Psoas muscle (tissue), 8 donors: Measurements from ENCODE around the gene DACT1. TPM values are rescaled to one million over a fixed set of nuclear protein-coding genes. Genes with fewer than 3 reads are reported as not detected.

Experiments
- ATAC-seq, 4 donors: fragments of 200-7000 bp; cut with Tn5 transposase; one replicate each; pipeline ENCODE4 v1.9.1; 2020; ENCODE audit warnings: moderate library complexity in 3 of 4, mild to moderate bottlenecking in 2 of 4
- DNase-seq, 2 donors: peaks; one replicate each; pipeline ENCODE4 v3.0.0-alpha.2; 2020
- H3K27ac ChIP-seq: fragments of 200-600 bp; one replicate; pipeline ENCODE4 v1.8.0; 2022
- H3K27me3 ChIP-seq, 3 donors: fragments of 200-600 bp in 1 of 3; one replicate each; pipeline versions ENCODE4 v1.6.1 to v1.8.0; 2013 to 2022; ENCODE audit warnings: low read length in 2 of 3, mild to moderate bottlenecking in 2 of 3, moderate library complexity in 1 of 3; ENCODE audit not compliant: insufficient read depth in 3 of 3
- H3K36me3 ChIP-seq, 2 donors: fragments of 200-600 bp in 1 of 2; one replicate each; pipeline versions ENCODE4 v1.6.1 to v1.8.0; 2013 to 2022; ENCODE audit warnings: low read depth in 1 of 2, mild to moderate bottlenecking in 1 of 2, moderate library complexity in 1 of 2; ENCODE audit not compliant: insufficient read depth in 1 of 2
- H3K4me1 ChIP-seq: fragments of 200-600 bp; one replicate; pipeline ENCODE4 v1.8.0; 2022
- H3K4me3 ChIP-seq: fragments of 200-600 bp; one replicate; pipeline ENCODE4 v1.8.0; 2022; ENCODE audit warnings: mild to moderate bottlenecking
- H3K9me3 ChIP-seq: fragments of 200-600 bp; one replicate; pipeline ENCODE4 v1.8.0; 2022
- WGBS, 3 donors: extraction: QIAGEN DNeasy Blood & Tissue Kit; methylation state at CpG; one replicate each; pipeline versions ENCODE4 v1.1.6 to v1.1.7; 2013; 5-methylcytosine and 5-hydroxymethylcytosine counted together
- intact Hi-C, 2 donors: fragments of 100-400 bp; cut with DNase I; formaldehyde crosslinking; loops; one replicate each; pipeline versions ENCODE4 v1.11.0 to v1.14.2; 2022
- polyA plus RNA-seq, 3 donors: library from polyadenylated mRNA; stranded (reverse); fragments of 200-250 nt; gene quantifications; one replicate each; pipeline ENCODE4 v1.2.3, GENCODE V29; 2013
- total RNA-seq, 4 donors: library from RNA; stranded (reverse); fragmentation: NEBNext Ultra II Directional in 2 of 4; extraction: Animal tissue kit (Norgen Biotek cat#: 25700) in 2 of 4; gene quantifications; one replicate each; pipeline versions ENCODE4 v1.2.1 to v1.2.4, GENCODE V29; 2021 to 2023
- TF ChIP-seq, protein P1 (sequence below): fragments of 200-600 bp; IDR thresholded peaks from one replicate; pipeline ENCODE4 v1.8.0; 2022; ENCODE audit warnings: antibody characterized with exemption
- donor health status: healthy with polysubstance abuse.
- donor health status: DM: no; HTN: no; CAD: no; lungs with moderate emphysema.
- donor health status: Bipolar disorder and iron deficiency.
- donor health status: healthy.
- donor health status: DM: yes; HTN: yes; CAD: no.
- donor health status: DM: no; HTN: no; CAD: no.
- donor health status: DM: no; HTN: no; CAD: no.
- donor health status: DM: yes; HTN: yes; CAD: no.

The DACT1 gene
- total and polyA plus RNA-seq, 7 donors: 0.34 to 3.0 (median 1.0) TPM

GRCh38 chr14:58640959-58641358 lies 3.2 kb downstream of the DACT1 start:
- intact Hi-C loops: loop anchor here in 1 of 2 donors (5.0 to 10.0 kb wide), 2 partner anchors 91 to 184 kb away; no protein-coding TSS in a partner anchor
- Histone ChIP-seq H3K36me3 (peaks cover 0 to 35% of the 10 kb centered on the region in 2 donors), H3K27ac (no peak overlapping the region), H3K27me3 (no peaks in the 10 kb centered on the region), H3K4me1 (peaks cover 18% of the 10 kb centered on the region), H3K4me3 (no peak overlapping the region), H3K9me3 (no peaks in the 10 kb centered on the region)
- TF ChIP-seq, protein P1, sequence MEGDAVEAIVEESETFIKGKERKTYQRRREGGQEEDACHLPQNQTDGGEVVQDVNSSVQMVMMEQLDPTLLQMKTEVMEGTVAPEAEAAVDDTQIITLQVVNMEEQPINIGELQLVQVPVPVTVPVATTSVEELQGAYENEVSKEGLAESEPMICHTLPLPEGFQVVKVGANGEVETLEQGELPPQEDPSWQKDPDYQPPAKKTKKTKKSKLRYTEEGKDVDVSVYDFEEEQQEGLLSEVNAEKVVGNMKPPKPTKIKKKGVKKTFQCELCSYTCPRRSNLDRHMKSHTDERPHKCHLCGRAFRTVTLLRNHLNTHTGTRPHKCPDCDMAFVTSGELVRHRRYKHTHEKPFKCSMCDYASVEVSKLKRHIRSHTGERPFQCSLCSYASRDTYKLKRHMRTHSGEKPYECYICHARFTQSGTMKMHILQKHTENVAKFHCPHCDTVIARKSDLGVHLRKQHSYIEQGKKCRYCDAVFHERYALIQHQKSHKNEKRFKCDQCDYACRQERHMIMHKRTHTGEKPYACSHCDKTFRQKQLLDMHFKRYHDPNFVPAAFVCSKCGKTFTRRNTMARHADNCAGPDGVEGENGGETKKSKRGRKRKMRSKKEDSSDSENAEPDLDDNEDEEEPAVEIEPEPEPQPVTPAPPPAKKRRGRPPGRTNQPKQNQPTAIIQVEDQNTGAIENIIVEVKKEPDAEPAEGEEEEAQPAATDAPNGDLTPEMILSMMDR: no peak
- DNase-seq (no peak), ATAC-seq (no peak)
- 96 to 97% (median 97%) methylated on average over 2 of the region's 2 CpGs for WGBS, 3 donors

DNA sequence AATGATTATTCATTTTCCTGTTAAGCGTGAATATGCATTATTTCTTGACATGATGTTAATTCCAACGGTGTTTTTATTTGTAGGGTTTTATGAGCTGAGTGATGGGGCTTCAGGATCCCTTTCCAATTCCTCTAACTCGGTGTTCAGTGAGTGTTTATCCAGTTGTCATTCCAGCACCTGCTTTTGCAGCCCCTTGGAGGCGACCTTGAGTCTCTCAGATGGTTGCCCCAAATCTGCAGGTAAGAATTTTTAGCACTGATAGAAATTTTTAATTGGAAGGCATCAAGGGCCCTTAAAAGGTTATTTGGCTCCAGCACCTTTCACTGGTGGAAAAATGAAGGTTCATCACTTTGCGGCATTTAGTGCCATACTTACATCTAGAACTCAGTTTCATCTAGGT lies 3.7 kb downstream of the DACT1 start:
- Histone ChIP-seq H3K27ac (no peak overlapping the region), H3K4me1 (peaks cover 18% of the 10 kb centered on the region), H3K36me3 (peaks cover 0 to 37% of the 10 kb centered on the region in 2 donors), H3K4me3 (no peak overlapping the region), H3K27me3 (no peaks in the 10 kb centered on the region), H3K9me3 (no peaks in the 10 kb centered on the region)
- WGBS, 3 donors: 87 to 91% (median 89%) methylated on average over 5 of the region's 5 CpGs
- DNase-seq: no peak
- intact Hi-C loops: loop anchor here in 1 of 2 donors (5.0 to 10.0 kb wide), 2 partner anchors 91 to 183 kb away; no protein-coding TSS in a partner anchor
- TF ChIP-seq, protein P1: no peak
- no peak for ATAC-seq

- no peak for ATAC-seq
- intact Hi-C loops: loop anchor here in 1 of 2 donors (5.0 to 10.0 kb wide), 2 partner anchors 89 to 181 kb away; no protein-coding TSS in a partner anchor
- H3K27me3 ChIP-seq: no peaks in the 10 kb centered on the region
- peaks cover 0 to 37% of the 10 kb centered on the region in 2 donors for H3K36me3 ChIP-seq
- no peak overlapping the region for H3K27ac ChIP-seq
- DNase-seq: no peak
- 42 to 66% (median 59%) methylated on average over 1 of the region's 1 CpG for WGBS, 3 donors
- H3K4me3 ChIP-seq: no peak overlapping the region
- TF ChIP-seq, protein P1: no peak
- H3K9me3 ChIP-seq: no peaks in the 10 kb centered on the region
- H3K4me1 ChIP-seq: peaks cover 18% of the 10 kb centered on the region
Measured at GRCh38 chr14:58643366-58643765, 5.6 kb downstream of the DACT1 start.

GRCh38 chr14:58645641-58646040 lies 7.9 kb downstream of the DACT1 start:
- DNase-seq (no peak), ATAC-seq (no peak)
- WGBS, 3 donors: 96% methylated on average over 20 of the region's 20 CpGs
- Histone ChIP-seq H3K27me3 (no peaks in the 10 kb centered on the region), H3K9me3 (no peaks in the 10 kb centered on the region), H3K27ac (no peak overlapping the region), H3K4me1 (no peaks in the 10 kb centered on the region), H3K36me3 (peaks cover 0 to 37% of the 10 kb centered on the region in 2 donors), H3K4me3 (no peak overlapping the region)
- TF ChIP-seq, protein P1: no peak
- intact Hi-C loops: loop anchor here in 1 of 2 donors (10.0 kb wide), 1 partner anchor 179 kb away; no protein-coding TSS in a partner anchor

DNA sequence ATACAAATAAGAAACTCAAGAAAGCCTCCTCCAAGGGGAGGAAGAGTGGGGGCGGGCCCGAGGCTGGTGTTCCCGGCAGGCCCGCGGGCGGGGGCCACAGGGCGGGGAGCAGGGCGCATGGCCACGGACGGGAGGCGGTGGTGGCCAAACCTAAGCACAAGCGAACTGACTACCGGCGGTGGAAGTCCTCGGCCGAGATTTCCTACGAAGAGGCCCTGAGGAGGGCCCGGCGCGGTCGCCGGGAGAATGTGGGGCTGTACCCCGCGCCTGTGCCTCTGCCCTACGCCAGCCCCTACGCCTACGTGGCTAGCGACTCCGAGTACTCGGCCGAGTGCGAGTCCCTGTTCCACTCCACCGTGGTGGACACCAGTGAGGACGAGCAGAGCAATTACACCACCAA lies 8.7 kb downstream of the DACT1 start:
- Histone ChIP-seq H3K27me3 (no peaks in the 10 kb centered on the region), H3K9me3 (no peaks in the 10 kb centered on the region), H3K36me3 (peaks cover 0 to 36% of the 10 kb centered on the region in 2 donors), H3K27ac (no peak overlapping the region), H3K4me1 (no peaks in the 10 kb centered on the region), H3K4me3 (no peak overlapping the region)
- no peak for ATAC-seq
- TF ChIP-seq, protein P1: no peak
- WGBS, 3 donors: 89 to 95% (median 94%) methylated on average over 34 of the region's 34 CpGs
- no peak for DNase-seq
- intact Hi-C loops: loop anchor here in 1 of 2 donors (10.0 kb wide), 1 partner anchor 178 kb away; no protein-coding TSS in a partner anchor
